Prostate gland (tissue), 2 donors: ENCODE data around the gene QRFP. TPM values are rescaled to one million over a fixed set of nuclear protein-coding genes. Genes with fewer than 3 reads are reported as not detected.

Experiments used
- DNase-seq: peaks from one replicate; pipeline ENCODE4 v3.0.0-alpha.2; 2019; ENCODE audit warnings: low spot score
- H3K27ac ChIP-seq, 2 donors: fragments of 200-600 bp; sonication (generic); 2 replicates each; pipeline ENCODE4 v1.5.1; 2017 to 2019
- H3K27me3 ChIP-seq: fragments of 200-600 bp; sonication (generic); replicated peaks from 2 replicates; pipeline ENCODE4 v1.5.1; 2019; ENCODE audit not compliant: insufficient read depth
- H3K36me3 ChIP-seq, 2 donors: fragments of 200-600 bp; sonication (generic); 1 replicate in 1 of 2; 2 replicates in 1 of 2; pipeline versions ENCODE4 v1.5.1 to v1.8.1; 2017 to 2019
- H3K4me1 ChIP-seq: fragments of 200-600 bp; sonication (generic); replicated peaks from 2 replicates; pipeline ENCODE4 v1.5.1; 2019
- H3K4me3 ChIP-seq, 2 donors: fragments of 200-600 bp; sonication (generic); 2 replicates each; pipeline ENCODE4 v1.5.1; 2017 to 2019
- H3K9me3 ChIP-seq: fragments of 200-600 bp; sonication (generic); 2 replicates; pipeline ENCODE4 v1.5.1; 2017
- CTCF ChIP-seq, 4 experiments: fragments of 200-600 bp in 2 of 4; fragments of 450-650 bp in 2 of 4; sonication (generic) in 2 of 4; IDR thresholded peaks; 1 replicate in 3 of 4; 2 replicates in 1 of 4; pipeline ENCODE4 v1.5.1; 2016 to 2019; ENCODE audit warnings: antibody characterized with exemption in 4 of 4, mild to moderate bottlenecking in 2 of 4, moderate library complexity in 2 of 4
- POLR2A ChIP-seq: fragments of 450-650 bp; IDR thresholded peaks from one replicate; pipeline ENCODE4 v1.6.1; 2016; ENCODE audit warnings: antibody characterized with exemption, mild to moderate bottlenecking
- POLR2AphosphoS5 ChIP-seq: sonication (generic); formaldehyde crosslinking; IDR thresholded peaks from one replicate; pipeline ENCODE4 v1.6.1; 2017; ENCODE audit warnings: antibody characterized with exemption
- WGBS: methylation state at CpG from one replicate; pipeline ENCODE4 v1.1.5; 2018; 5-methylcytosine and 5-hydroxymethylcytosine counted together
- intact Hi-C: fragments of 100-400 bp; cut with DNase I; formaldehyde crosslinking; loops from one replicate; pipeline ENCODE4 v1.14.2; 2022
- total RNA-seq, 2 donors: library from RNA; depleted of rRNA; stranded (reverse); fragments of >200 nt; gene quantifications; one replicate each; pipeline ENCODE4 v1.1.0, GENCODE V29; 2016

QRFP gene
- total RNA-seq, 2 donors from 2014 or later = 1.0 TPM; not detected in 1

- Histone ChIP-seq H3K4me3 (no peak overlapping the region), H3K27ac (no peak overlapping the region), H3K4me1 (no peaks in the 10 kb centered on the region), H3K36me3 (no peaks in the 10 kb centered on the region), H3K27me3 (no peaks in the 10 kb centered on the region), H3K9me3 (no peaks in the 10 kb centered on the region)
- WGBS = 80% methylated on average over 21 of the region's 21 CpGs
- TF ChIP-seq POLR2A = no peak
- TF ChIP-seq CTCF (IDR thresholded peaks at IDR 0.05) = no peak
- no peak for TF ChIP-seq POLR2AphosphoS5
- intact Hi-C loops = no loop called here
- DNase-seq = no peak
Measured at GRCh38 chr9:130906735-130907416, 10.3 kb upstream of the QRFP start.

GRCh38 chr9:130905902-130906734 is 9.5 kb upstream of the QRFP start:
- intact Hi-C loops = no loop called here
- no peaks in the 10 kb centered on the region for H3K4me1 ChIP-seq
- no peak overlapping the region for H3K27ac ChIP-seq
- WGBS = 86% methylated on average over 24 of the region's 24 CpGs
- no peaks in the 10 kb centered on the region for H3K36me3 ChIP-seq
- H3K4me3 ChIP-seq = no peak overlapping the region
- no peaks in the 10 kb centered on the region for H3K9me3 ChIP-seq
- TF ChIP-seq POLR2A = no peak
- no peak for TF ChIP-seq CTCF (IDR thresholded peaks at IDR 0.05)
- TF ChIP-seq POLR2AphosphoS5 = no peak
- DNase-seq = no peak
- no peaks in the 10 kb centered on the region for H3K27me3 ChIP-seq

- TF ChIP-seq CTCF (IDR thresholded peaks at IDR 0.05) (no peak), POLR2AphosphoS5 (no peak)
- no peaks in the 10 kb centered on the region for H3K9me3 ChIP-seq
- no peak overlapping the region for H3K27ac ChIP-seq
- no peak for DNase-seq
- H3K36me3 ChIP-seq = no peaks in the 10 kb centered on the region
- 89% methylated on average over 24 of the region's 24 CpGs for WGBS
- no peaks in the 10 kb centered on the region for H3K27me3 ChIP-seq
- intact Hi-C loops = no loop called here
- no peak overlapping the region for H3K4me3 ChIP-seq
- H3K4me1 ChIP-seq = no peaks in the 10 kb centered on the region
Measured at GRCh38 chr9:130905125-130905901, 8.7 kb upstream of the QRFP start.

- TF ChIP-seq POLR2AphosphoS5 = no peak
- TF ChIP-seq CTCF (IDR thresholded peaks at IDR 0.05) = no peak
- no peak for TF ChIP-seq POLR2A
- intact Hi-C loops = no loop called here
- Histone ChIP-seq H3K4me1 (no peaks in the 10 kb centered on the region), H3K36me3 (no peaks in the 10 kb centered on the region), H3K9me3 (no peaks in the 10 kb centered on the region), H3K27ac (no peak overlapping the region), H3K27me3 (no peaks in the 10 kb centered on the region), H3K4me3 (no peak overlapping the region)
- no peak for DNase-seq
- WGBS = 88% methylated on average over 47 of the region's 48 CpGs
Measured at GRCh38 chr9:130904070-130905044, 7.7 kb upstream of the QRFP start.
